Panc1 (cell line): ENCODE results near the gene MYH11. TPM values are rescaled to one million over a fixed set of nuclear protein-coding genes. Genes with fewer than 3 reads are reported as not detected.

ENCODE experiments used
- ATAC-seq: fragments of 200-7000 bp; cut with Tn5 transposase; 2 replicates; pipeline ENCODE4 v1.9.1; 2020; ENCODE audit warnings: mild to moderate bottlenecking, moderate library complexity
- BruUV-seq: library from RNA; stranded (reverse); fragments of 400-500 nt; replicated peaks from 2 replicates; lab custom pipeline; 2021; lab: Mats Ljungman, UMichigan
- CTCF ChIA-PET: fragments of 300-600 bp; sonication (Branson Sonifier 250); formaldehyde crosslinking; loops from one replicate; lab custom pipeline; 2022; ENCODE audit warnings: antibody characterized with exemption; lab: Charles Lee
- POLR2A ChIA-PET: fragments of 300-600 bp; sonication (Branson Sonifier 250); formaldehyde crosslinking; loops from one replicate; lab custom pipeline; 2022; ENCODE audit warnings: antibody characterized with exemption; lab: Charles Lee
- DNase-seq: peaks from one replicate; pipeline ENCODE4 v3.0.0-alpha.2; 2010; ENCODE audit warnings: low read depth, low spot score
- H3K27ac ChIP-seq: 2 replicates; pipeline ENCODE4 v1.5.1; 2011; ENCODE audit warnings: mild to moderate bottlenecking, low read length, inconsistent platforms
- H3K27me3 ChIP-seq: fragments of 200-500 bp; sonication (Bioruptor generic); 2 replicates; pipeline ENCODE4 v1.6.0; 2014; ENCODE audit warnings: low read length, inconsistent platforms; ENCODE audit not compliant: control insufficient read depth, insufficient read depth
- H3K36me3 ChIP-seq: fragments of 200-500 bp; sonication (Bioruptor generic); 2 replicates; pipeline ENCODE4 v1.5.1; 2014; ENCODE audit warnings: inconsistent platforms, mild to moderate bottlenecking, low read length, moderate library complexity; ENCODE audit not compliant: control insufficient read depth, insufficient read depth
- H3K4me1 ChIP-seq: 2 replicates; pipeline ENCODE4 v1.5.1; 2011; ENCODE audit warnings: inconsistent platforms, mild to moderate bottlenecking, low read length, moderate library complexity; ENCODE audit not compliant: control insufficient read depth, insufficient read depth
- H3K4me3 ChIP-seq, 2 experiments: 2 replicates each; pipeline ENCODE4 v1.5.1; 2011 to 2012; ENCODE audit warnings: low read depth in 2 of 2, low read length in 2 of 2, mild to moderate bottlenecking in 2 of 2, inconsistent platforms in 1 of 2, moderate library complexity in 1 of 2
- H3K9me3 ChIP-seq: fragments of 200-500 bp; sonication (Bioruptor generic); 2 replicates; pipeline ENCODE4 v1.5.1; 2014; ENCODE audit warnings: low read depth, mild to moderate bottlenecking, inconsistent platforms, low read length, moderate library complexity; ENCODE audit not compliant: control insufficient read depth, insufficient read depth
- POLR2AphosphoS5 ChIP-seq: IDR thresholded peaks from 2 replicates; pipeline ENCODE4 v1.6.1; 2012; ENCODE audit warnings: mild to moderate bottlenecking, low read depth, low read length, moderate library complexity
- SIN3A ChIP-seq: IDR thresholded peaks from 2 replicates; pipeline ENCODE4 v1.6.1; 2012; ENCODE audit warnings: low read depth, mild to moderate bottlenecking, low read length, moderate library complexity, borderline replicate concordance; ENCODE audit not compliant: insufficient read depth
- TCF7L2 ChIP-seq: IDR thresholded peaks from 2 replicates; pipeline ENCODE4 v1.6.1; 2011; ENCODE audit warnings: mild to moderate bottlenecking, low read depth, low read length, inconsistent platforms
- in situ Hi-C: cut with HindIII; loops from 2 replicates; pipeline ENCODE4 v1.10.0; 2016; ENCODE audit warnings: low sequenced_read_pairs, low pct_unique_long_range_greater_than_20kb
- intact Hi-C: fragments of 100-400 bp; cut with micrococcal nuclease; formaldehyde crosslinking; loops from one replicate; pipeline ENCODE4 v1.10.0; 2022; ENCODE audit not compliant: unreplicated experiment
- total RNA-seq: library from RNA; stranded (reverse); gene quantifications from one replicate; pipeline ENCODE4 v1.2.1, GENCODE V29; 2021; ENCODE audit not compliant: unreplicated experiment
- TF ChIP-seq, protein P1 (sequence below), 2 experiments: IDR thresholded peaks; 2 replicates each; pipeline ENCODE4 v1.6.1; 2011 to 2012; ENCODE audit warnings: low read depth in 2 of 2, control low read depth in 1 of 2, low read length in 1 of 2, mild to moderate bottlenecking in 1 of 2, moderate library complexity in 1 of 2; ENCODE audit not compliant: insufficient read depth in 1 of 2
- TF ChIP-seq, protein P2 (sequence below): fragments of 450-650 bp; IDR thresholded peaks from 2 replicates; pipeline ENCODE4 v1.5.1; 2017; ENCODE audit warnings: mild to moderate bottlenecking

Gene MYH11
- total RNA-seq, 1 experiment from 2014 or later = 0.51 TPM

- in situ Hi-C loops = no loop called here
- Histone ChIP-seq H3K36me3 (no peaks in the 10 kb centered on the region), H3K27me3 (no peaks in the 10 kb centered on the region), H3K4me3 (no peak overlapping the region), H3K27ac (no peak overlapping the region), H3K4me1 (no peaks in the 10 kb centered on the region), H3K9me3 (no peaks in the 10 kb centered on the region)
- POLR2A ChIA-PET = no interaction called here
- intact Hi-C loops = no loop called here
- no TSS peak for BruUV-seq
- TF ChIP-seq TCF7L2 (no peak), SIN3A (no peak), POLR2AphosphoS5 (no peak)
- TF ChIP-seq, protein P1, sequence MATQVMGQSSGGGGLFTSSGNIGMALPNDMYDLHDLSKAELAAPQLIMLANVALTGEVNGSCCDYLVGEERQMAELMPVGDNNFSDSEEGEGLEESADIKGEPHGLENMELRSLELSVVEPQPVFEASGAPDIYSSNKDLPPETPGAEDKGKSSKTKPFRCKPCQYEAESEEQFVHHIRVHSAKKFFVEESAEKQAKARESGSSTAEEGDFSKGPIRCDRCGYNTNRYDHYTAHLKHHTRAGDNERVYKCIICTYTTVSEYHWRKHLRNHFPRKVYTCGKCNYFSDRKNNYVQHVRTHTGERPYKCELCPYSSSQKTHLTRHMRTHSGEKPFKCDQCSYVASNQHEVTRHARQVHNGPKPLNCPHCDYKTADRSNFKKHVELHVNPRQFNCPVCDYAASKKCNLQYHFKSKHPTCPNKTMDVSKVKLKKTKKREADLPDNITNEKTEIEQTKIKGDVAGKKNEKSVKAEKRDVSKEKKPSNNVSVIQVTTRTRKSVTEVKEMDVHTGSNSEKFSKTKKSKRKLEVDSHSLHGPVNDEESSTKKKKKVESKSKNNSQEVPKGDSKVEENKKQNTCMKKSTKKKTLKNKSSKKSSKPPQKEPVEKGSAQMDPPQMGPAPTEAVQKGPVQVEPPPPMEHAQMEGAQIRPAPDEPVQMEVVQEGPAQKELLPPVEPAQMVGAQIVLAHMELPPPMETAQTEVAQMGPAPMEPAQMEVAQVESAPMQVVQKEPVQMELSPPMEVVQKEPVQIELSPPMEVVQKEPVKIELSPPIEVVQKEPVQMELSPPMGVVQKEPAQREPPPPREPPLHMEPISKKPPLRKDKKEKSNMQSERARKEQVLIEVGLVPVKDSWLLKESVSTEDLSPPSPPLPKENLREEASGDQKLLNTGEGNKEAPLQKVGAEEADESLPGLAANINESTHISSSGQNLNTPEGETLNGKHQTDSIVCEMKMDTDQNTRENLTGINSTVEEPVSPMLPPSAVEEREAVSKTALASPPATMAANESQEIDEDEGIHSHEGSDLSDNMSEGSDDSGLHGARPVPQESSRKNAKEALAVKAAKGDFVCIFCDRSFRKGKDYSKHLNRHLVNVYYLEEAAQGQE (IDR thresholded peaks at IDR 0.05; ENCODE audit: insufficient read depth in 1 of 2, low read depth in 2 of 2, low read length in 1 of 2) = no peak
- TF ChIP-seq, protein P2, sequence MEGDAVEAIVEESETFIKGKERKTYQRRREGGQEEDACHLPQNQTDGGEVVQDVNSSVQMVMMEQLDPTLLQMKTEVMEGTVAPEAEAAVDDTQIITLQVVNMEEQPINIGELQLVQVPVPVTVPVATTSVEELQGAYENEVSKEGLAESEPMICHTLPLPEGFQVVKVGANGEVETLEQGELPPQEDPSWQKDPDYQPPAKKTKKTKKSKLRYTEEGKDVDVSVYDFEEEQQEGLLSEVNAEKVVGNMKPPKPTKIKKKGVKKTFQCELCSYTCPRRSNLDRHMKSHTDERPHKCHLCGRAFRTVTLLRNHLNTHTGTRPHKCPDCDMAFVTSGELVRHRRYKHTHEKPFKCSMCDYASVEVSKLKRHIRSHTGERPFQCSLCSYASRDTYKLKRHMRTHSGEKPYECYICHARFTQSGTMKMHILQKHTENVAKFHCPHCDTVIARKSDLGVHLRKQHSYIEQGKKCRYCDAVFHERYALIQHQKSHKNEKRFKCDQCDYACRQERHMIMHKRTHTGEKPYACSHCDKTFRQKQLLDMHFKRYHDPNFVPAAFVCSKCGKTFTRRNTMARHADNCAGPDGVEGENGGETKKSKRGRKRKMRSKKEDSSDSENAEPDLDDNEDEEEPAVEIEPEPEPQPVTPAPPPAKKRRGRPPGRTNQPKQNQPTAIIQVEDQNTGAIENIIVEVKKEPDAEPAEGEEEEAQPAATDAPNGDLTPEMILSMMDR = no peak
- CTCF ChIA-PET = no interaction called here
- DNase-seq (no peak), ATAC-seq (no peak)
These were observed 108.9 kb downstream of the MYH11 start for GRCh38 chr16:15747937-15748336.

DNA sequence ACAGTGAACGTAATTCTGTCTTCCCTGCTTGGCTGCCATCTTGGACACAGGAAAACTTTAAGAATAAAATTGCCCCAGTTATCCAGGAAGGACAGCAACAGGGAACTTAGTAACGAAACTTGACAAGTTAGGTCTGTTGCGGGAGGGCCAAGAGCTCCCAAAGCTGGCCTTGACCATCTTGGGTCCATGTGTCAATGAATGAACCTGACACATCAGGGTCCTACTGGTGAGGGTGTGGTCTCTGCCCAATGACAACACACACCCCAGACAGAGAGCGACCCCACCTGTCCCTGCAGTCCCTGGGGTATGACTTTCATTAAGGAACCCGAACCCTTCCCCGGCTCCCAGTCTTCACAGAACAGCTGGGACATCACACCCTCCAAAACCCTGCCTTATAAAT is 110.5 kb downstream of the MYH11 start:
- no peaks in the 10 kb centered on the region for H3K36me3 ChIP-seq
- CTCF ChIA-PET = no interaction called here
- no peaks in the 10 kb centered on the region for H3K4me1 ChIP-seq
- ATAC-seq (no peak), DNase-seq (no peak)
- H3K27me3 ChIP-seq = no peaks in the 10 kb centered on the region
- in situ Hi-C loops = no loop called here
- POLR2A ChIA-PET = no interaction called here
- intact Hi-C loops = no loop called here
- no peak overlapping the region for H3K4me3 ChIP-seq
- BruUV-seq = no TSS peak
- H3K27ac ChIP-seq = no peak overlapping the region
- no peaks in the 10 kb centered on the region for H3K9me3 ChIP-seq
- TF ChIP-seq POLR2AphosphoS5 (no peak), TCF7L2 (no peak), SIN3A (no peak)
- TF ChIP-seq, protein P2 = no peak
- TF ChIP-seq, protein P1 (IDR thresholded peaks at IDR 0.05; ENCODE audit: insufficient read depth in 1 of 2, low read depth in 2 of 2, low read length in 1 of 2) = no peak
